GM18867 (cell line): Measurements from ENCODE around the gene TEFM.
A peak's percentile ranks its signal among the peaks of the same experiment; 100 is the strongest.
"Not testable (repeated sequence)": the region's sequence is repeated elsewhere in the genome, so short reads cannot be mapped to it uniquely, and the experiment has no call there.

Experiments used
- ATAC-seq: cut with Tn5 transposase; IDR thresholded peaks from one replicate; pipeline ENCODE4 v1.9.1; 2021; ENCODE audit warnings: mild to moderate bottlenecking, moderate library complexity; ENCODE audit not compliant: unreplicated experiment

TEFM gene

DNA sequence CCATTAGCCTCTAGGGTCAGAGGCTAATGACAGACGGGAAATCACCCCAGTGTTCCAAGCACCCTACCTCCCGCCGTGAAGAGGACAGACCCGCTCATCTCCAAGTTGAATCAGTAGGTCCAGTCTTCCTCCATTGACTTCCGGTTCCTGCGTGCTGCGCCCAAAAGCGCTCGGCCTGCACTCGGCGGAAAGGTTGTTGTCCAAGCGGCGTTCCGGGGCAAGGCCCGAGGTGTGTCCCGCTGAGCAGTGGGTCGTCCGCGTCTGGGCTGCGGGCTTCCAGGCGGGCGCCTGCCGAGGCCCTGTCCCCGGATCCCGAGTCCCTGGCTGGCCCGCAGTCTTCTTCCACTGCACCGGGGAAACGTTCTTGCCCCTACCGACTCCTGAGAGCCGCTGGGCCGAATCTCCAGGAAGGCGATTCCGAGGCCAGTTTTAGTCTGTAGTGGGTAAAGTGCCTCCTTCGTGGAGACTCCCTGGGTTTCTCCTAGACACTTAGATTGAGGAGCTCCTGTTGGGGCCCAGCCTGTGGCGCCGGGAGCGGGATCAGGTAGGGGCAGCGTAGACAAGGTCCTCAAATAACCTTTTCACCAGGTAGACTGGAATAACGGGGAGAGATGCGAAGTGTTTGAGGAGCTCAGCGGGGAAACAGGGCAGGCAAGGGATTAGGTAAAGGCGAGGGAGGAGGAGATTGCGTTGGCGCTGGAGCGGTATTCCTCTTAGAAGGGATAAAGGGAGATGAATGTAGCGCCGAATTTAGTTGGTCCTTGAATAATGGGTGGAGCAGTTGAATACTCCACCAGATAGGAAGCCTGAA, at the start of gene TEFM:
TEFM (minus strand) TSS at position 138 of the 811 bp plus-strand sequence; CDS start at position 98, 40 bp downstream.
- peak; percentile 80 for ATAC-seq

GRCh38 chr17:30954046-30954830, 48.2 kb upstream of the TEFM start:
- ATAC-seq = no peak

DNA sequence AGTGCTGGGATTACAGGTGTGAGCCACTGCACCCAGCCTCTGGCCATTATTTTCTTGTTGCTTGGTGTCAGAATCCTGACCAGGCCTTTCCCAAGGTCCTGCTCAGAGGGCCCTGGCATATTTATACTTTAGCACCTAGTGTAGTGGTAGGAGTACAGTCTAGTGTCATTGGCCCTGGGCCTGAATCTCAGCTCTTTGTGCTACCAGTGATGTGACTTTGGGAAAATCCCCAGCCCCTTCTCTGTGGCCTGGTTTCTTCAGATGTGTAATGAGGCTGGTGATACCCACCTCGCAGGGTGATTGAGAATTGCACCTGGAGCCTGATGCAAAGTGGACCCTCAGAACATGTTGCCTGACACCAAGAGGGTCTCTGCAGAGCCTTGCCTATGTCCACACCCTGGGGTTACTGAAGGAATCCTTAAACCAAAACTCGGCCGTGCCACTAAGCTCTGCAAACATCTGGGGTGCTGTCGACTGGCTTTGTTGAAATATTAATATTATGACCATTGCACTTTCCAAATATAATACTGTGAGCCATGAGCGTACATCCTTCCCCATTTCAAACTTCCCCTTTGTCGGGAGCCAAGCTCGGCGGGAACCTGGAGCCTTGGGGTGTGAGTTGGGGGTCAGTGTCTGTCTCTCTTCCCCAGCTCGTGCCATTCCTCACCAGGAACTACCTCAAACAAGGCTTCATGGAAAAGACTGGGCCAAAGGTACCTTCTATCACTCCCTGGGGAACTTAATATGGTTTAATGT, 46.8 kb upstream of the TEFM start:
- no peak for ATAC-seq

GRCh38 chr17:30950669-30951399, 44.8 kb upstream of the TEFM start:
- no peak for ATAC-seq

DNA sequence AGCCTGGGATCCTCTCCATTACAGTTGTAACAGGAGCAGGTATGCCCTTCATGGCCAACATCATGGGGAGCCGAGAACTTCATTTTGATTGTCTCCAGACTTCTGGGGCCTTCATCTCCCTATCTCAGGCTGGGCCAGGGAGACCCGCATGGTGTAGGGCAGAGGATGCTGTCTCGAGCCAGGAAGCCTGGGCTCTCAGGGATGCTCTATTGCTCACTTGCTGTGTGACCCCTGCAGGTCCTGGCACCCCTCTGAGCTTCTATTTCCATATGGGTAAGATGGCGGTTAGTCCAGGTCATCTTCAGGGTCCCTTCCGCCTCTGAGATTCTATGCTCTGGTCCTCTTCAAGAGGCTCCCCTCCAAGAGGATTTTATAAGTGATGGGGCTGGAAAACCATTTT, 44.2 kb upstream of the TEFM start:
- no peak for ATAC-seq

DNA sequence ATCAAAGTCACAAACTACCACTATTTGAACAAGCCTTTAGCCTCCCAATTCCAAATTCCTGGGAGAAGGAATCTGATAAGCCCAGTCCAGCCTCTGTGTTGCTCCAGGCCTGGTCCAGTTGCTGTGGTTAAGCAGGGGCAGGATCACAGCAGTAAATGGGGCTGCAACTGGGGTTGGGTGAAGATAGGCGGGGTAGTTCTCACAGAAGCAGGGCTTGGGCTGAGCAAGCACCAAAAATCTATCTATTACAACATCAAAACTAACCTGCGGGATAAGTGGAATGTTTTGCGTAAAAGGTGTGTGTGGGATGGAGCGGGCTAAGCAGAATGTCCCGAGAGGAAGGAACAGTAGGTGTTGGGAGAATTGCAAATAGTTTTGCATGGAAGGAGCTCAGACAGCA, 41.8 kb upstream of the TEFM start:
- no peak for ATAC-seq

GRCh38 chr17:30942308-30943079, 36.5 kb upstream of the TEFM start:
- ATAC-seq = no peak

DNA sequence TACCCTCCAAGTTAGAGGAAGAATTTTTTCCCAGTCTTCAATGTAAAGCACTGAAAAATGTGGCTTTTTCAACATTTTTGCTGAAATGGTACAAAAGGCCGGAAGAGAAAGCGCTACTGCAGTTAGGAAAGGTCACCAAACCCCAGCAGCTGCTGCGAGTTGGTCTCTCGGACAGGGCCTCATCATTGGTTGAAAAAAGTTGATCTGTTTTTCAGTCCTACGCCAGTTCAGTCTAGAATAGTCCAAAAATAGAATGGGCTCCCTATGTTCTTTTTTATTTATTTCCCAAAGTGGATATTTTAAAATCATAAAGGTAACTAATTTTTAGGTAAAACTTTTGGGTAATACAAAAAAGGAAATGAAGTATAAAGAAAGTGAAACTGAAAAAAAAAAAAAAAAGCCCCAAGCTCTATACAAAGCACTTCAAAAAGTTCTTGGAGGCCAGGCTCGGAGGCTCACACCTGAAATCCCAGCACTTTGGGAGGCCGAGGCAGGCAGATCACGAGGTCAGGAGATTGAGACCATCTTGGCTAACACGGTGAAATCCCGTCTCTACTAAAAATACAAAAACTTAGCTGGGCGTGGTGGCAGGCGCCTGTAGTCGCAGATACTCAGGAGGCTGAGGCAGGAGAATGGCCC, 33.1 kb upstream of the TEFM start:
- peak; percentile 48 for ATAC-seq

DNA sequence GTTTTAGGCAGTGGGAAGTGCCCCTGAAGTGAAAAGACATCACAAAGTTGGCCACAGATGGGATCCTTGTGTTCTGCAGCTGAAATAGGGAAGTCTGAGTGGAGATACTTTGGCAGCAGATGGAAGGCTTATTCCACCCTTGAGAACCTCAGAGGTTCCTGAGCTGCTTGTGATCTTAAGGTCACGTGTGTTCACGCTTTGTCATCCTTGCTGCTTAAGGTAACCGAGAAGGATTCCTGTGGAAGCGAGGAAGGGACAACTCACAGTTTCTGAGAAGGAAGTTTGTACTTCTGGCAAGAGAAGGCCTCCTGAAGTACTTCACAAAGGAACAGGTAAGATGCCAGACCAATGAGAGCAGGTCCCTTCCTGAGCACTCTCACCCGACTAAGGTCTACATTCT, 27.9 kb upstream of the TEFM start:
- ATAC-seq = no peak

DNA sequence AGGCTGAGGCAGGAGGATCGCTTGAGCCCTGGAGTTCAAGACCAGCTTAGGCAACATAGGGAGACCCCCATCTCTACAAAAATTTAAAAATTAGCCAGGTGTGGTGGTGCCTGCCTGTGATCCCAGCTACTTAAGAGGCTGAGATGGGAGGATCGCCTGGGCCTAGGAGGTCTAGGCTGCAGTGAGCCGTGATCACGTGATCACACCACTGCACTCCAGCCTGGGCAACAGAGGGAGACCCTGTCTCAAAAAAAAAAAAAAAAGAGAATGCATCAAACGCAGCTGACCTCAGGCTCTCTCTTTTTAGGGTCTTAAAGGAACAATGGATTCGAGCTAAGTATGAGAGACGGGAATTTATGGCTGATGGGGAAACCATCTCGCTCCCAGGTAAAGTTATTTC, 25.5 kb upstream of the TEFM start:
- ATAC-seq = not testable (repeated sequence)

DNA sequence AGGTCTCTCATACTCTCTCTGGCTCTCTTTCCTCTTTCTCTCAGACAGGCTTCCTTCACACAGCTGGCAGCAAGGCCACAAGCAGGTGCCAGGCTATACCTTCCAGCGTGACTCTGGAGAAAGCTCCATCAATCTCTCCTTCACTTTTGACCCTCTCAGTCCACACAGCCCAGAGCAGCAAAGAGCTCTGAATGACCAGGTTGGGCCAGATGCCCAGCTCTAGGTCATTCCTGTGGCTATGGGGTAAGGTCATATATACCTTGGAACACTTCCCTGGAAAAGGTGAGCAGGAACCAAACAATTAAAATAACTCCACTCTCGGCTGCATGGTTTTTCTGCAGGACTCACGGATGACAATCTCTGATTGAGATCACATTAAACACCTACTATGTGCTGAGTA, 24.5 kb upstream of the TEFM start:
- ATAC-seq = no peak

GRCh38 chr17:30929861-30930260, 23.8 kb upstream of the TEFM start:
- not testable (repeated sequence) for ATAC-seq

DNA sequence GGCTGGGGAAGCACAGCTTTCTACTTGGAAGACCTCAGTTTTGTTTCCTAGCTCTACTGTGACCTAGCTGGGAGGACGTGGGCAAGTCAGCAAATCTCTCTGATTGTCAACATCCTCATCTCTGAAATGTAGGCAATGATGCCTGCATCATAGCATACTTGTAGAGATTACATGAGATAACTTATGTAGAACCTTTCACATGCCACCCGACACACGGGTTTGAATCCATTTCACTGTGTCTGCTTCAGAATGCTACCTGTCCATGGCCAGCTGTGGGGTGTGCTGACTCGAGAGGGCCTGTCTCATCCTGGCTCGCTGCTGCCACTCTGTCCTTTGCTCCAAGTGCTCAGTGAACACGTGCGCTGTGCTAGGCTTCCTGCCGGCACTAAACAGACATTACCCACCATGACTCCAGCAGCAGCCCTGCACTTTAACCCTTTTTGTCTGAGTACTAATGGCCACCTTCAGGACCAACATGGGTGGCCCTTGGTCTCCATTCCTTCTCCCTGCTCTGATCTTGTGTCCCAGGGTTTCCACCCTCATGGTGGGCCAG, 23.1 kb upstream of the TEFM start:
- ATAC-seq = no peak

DNA sequence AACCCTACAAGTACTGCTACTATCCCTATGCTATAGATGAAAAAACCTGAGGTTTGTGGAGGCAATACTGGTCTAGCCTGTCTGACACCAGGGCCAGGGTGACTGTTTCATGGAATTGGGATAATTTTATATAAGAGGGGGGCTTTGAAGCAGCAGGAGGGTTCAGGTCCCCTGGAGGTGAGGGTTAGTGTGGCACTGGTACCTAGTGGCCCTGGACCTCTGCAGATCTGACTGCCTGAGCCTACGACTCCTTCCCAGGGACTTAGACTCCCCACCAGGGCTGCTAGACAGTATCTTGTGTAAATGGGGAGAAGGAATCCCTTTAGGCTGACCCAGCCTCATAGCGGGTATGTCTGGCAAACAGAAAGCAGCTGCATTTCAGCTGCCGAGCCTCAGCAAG, 22.5 kb upstream of the TEFM start:
- ATAC-seq = no peak

DNA sequence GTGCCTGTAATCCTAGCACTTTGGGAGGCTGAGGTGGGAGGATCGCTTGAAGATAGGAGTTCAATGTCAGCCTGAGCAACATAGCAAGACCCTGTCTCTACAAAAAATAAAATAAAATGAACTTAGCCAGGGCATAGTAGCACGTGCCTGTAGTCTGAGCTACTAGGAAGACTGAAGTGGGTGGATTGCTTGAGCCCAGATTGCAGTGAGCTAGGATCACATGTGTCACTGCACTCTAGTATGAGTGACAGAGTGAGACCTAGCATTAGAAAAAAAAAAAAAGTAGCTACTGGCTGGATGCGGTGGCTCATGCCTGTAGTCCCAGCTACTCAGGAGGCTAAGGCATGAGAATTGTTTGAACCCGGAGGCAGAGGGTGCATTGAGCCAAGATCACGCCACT, 21.7 kb upstream of the TEFM start:
- ATAC-seq = no peak

DNA sequence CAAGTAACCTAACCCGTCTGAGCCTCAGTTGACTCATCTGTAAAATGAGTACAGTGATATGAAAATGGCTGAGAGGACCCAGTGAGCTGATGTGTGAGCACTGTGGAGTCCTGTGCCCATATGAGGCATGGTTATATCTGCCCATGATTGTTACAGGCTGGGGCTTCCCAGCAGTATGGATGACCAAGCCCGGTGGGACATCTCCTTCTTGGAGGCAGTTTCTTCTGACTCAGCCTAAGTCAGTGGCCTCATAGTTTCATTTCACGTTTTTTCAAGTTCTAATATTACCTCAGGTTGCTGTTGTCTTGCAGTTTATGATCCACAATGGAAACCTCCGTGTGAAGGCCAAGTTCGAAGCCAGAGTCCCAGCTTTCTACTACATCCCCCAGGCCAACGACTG, 20.5 kb upstream of the TEFM start:
- no peak for ATAC-seq

DNA sequence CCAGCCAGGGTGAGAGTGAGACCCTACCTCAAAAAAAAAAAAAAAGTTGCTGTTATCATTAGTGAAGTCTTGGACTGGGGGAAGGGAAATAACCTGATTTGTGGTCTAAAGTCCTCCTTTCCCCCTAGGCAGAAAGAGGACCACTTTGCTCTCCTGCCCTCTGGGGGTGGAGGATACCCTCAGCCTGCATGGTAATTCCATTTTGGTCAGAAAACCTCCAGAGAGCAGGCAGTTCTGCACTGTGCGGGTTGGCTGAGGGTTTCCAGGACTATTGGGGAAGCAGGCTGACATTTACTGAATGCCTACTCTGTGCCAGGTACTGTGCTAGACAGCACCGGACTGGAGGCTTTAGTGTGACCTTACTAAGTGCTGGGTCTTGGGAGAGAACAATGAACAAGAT, 18.3 kb upstream of the TEFM start:
- ATAC-seq = no peak

DNA sequence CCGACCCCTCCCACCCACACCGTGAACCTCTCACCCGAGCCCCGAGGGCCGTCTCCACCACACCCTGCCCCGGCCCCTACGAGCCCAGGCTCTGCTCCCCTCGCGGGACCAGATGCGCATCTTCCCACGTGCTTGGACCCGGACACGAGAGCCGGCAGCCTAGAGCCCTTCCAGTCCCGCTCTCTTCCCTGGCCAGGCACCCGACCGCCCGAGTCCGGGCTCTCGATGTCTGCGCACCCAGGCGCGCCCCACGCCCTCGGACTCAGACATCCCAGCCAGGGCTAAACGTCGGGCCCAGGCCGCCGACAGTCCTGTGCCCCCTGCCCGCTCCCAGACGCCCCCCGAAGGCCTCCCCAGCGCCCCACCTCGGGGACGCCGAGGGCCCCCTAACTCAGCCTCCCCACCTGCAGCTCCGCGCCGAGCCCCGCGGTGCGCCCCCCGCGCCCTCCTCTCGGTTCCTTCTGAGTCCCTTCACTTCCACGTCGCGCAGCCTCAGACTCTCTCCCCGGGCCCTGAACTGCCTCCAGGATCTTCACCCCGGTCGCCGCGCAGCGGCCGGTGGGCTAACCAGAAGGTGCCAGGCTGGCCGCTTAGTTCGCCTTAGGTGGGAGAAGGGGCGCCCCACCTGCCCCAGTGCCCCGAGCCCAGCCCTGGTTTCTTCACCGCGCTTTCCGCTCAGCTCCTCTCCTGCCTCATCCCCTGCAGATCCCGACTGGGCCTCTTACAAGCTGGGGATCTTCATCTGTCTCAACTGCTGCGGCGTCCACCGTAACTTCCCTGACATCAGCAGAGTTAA, 16.4 kb upstream of the TEFM start:
- peak; percentile 20 for ATAC-seq
